NCI-H748 (cell line): ENCODE measurements around the gene RFX3.

Source experiments
- DNase-seq: peaks from one replicate; lab custom pipeline; 2025; ENCODE audit not compliant: unreplicated experiment; lab: John Stamatoyannopoulos, UW

RFX3 gene

GRCh38 chr9:3478549-3478953 lies 47.2 kb downstream of the RFX3 start:
- DNase-seq = no peak

DNA sequence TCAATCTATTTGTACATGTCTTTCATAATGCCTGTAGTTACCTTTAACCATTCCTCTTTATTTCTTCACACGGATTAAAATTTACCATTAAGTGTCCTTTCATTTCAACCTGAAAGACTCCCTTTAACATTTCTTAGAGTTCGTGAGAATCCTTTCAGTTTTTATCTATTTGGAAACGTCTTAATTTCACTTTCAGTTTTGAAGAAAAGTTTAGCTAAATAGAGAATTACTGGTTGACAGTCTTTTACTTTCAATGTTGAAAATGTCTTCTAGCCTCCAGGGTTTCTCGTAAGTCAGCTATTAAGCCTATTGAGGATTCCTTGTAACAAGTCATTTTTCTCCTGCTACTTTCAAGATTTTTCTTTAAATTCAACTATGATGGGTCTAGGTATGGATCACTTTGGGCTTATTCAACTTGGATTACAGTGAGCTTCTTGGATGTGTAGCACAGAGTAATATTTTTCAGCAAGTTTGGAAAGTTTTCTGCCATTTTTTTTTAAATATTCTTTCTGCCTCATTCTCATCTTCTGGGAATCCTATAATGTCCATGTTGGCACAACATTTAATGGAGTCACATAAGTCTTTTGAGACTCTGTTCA lies 48.5 kb downstream of the RFX3 start:
- no peak for DNase-seq

DNA sequence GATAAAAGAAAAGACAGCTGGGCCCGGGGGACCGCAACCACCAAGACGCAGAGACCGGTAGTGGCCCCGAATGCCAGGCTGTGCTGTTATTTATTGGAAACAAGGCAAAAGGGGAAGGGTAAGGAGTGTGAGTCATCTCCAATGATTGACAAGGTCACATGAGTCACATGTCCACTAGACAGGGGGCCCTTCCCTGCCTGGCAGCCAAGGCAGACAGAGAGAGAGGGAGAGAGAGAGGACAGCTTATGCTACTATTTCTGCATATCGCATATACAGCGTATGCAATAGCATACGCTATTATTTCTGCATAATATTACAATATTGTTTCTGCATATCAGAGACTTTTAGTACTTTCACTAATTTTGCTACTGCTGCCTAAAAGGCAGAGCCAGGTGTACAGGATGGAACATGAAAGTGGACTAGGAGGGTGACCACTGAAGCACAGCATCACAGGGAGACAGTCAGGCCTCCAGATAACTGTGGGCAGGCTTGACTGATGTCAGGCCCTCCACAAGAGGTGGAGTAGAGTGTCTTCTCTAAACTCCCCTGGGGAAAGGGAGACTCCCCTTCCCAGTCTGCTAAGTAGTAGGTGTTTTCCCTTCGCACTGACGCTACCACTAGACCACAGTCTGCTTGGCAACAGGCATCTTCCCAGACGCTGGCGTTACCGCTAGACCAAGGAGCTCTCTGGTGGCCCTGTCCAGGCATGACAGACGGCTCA lies 50.3 kb downstream of the RFX3 start:
- DNase-seq = no peak

- no peak for DNase-seq
Observed at GRCh38 chr9:3474821-3475220, 51.0 kb downstream of the RFX3 start.

GRCh38 chr9:3473405-3473804 lies 52.4 kb downstream of the RFX3 start:
- DNase-seq = no peak

GRCh38 chr9:3471883-3472282 lies 53.9 kb downstream of the RFX3 start:
- no peak for DNase-seq

DNA sequence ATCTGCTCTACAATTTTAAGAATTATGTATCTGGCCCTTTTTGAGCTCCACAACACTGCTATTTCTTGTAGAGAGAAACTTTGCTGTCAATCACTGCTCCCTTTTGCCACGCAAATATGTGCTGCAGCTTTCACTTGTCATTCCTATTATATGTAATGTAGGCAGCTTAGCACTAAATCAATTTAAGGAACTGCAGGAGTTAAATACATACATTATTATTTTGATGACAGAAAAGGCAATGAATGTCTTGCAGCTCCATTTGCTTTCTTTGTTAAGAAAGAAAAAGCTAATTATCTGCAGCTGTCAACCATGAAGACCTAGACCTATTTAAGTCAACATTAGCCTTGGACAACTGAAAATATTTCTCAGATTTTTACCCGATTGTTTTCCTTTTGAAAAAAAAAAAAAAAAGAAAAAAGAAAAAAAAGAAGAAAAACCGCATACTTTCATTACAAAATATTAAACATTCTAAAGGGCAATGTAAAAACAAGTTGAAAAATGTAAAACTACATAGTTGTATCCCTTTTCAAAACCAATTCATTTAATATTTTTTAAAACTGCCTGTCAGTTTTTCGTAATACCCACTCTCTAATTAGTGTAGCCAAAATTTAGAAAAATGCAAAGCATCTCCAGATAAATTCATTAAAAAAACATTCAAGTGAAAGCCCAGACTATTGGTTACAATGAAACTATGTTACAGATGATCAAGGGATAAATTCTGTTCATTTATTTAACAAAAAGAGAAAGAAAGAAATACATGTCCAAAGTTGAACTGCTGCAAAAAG lies 57.2 kb downstream of the RFX3 start:
- DNase-seq = peak; percentile 86

DNA sequence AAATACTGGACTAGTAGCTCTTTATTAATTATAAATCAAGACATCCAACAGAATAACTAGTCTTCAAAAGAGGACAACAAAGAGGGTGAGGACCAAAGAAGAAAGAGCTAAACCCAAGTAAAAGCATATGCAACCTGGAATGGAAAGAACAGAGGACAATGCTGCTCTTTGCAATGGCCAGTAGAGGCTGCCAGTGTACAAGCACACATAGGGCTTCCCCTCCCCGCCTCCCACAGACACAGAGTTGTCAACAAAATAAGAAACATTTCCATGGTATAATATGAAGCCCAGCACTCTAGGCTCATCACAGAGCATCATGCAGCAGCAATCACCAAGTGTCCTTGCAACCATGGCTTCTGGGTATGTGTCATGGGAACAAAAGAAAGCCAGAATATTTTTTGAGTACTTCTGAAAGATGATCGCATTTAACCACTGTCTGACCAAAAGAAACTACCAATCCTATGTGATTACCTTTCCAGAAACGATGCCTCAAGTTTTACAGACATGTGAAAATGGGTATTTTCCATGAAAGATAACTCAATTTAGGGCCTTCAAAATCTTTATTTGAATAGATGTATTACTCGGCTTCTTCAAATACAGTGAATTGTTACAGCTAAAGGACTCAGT lies 58.1 kb downstream of the RFX3 start:
- peak; percentile 84 for DNase-seq

DNA sequence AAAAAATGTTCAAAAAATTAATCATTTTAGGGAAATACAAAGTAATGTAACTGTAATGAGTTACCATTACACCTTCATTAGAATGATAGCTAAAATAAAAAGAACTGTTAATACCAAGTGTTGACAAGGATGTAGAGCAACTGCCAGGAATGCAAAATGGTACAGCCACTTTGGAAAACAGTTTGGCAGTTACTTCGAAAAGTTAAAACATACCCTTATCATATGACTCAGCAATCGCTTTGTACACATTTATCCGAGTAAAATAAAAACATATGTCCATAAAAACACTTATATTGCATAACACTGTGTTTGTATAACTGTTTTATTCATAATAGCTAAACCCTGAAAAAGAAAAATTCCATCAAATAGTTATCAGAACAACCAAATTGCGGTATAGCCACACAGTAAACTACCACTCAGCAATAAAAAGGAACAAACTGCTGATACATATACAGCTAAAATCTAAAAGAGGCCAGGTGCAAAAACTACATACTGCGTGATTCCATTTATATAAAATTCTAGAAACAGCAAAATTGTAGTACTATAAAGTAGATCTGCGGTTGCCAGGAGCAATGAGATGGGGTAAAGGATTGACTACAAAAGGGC lies 61.7 kb downstream of the RFX3 start:
- DNase-seq = no peak

- peak; percentile 78 for DNase-seq
Observed at GRCh38 chr9:3458806-3459475, 66.9 kb downstream of the RFX3 start.

DNA sequence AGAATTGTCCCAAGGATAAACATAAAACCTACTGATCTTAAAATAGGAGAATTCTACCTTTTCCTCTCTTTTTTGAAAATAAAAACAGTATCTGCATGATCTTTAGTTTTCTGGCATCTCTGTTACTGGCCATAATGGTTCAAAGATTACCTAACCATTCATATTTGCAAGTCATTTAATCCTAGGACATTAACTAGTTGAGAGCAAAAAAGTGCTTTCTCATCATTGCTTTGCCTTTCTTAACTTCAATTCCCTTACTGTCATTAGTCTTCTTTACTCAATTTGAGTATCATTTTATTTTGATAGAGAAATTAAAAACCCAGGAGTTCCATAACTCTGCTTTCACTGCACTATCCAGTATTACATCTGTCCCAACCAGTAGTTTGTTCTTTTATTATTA lies 68.6 kb downstream of the RFX3 start:
- no peak for DNase-seq

DNA sequence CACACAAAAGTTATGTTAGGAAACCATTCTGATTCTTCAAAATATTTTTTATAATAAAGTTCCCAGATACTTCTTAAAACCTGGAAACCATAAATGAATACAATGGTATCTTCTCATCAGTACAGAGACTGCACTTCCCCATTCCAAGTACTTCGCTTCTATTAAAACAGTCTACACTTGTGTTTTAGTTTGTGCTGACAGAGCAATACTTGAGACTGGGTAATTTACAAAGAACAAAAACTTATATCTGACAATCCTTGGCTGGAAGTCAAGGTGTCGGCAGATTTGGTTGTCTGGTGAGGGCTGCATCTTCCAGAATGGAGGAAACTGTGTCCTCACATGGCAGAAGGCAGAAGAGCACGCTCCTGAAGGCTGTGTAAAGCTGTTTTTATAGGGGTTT lies 70.1 kb downstream of the RFX3 start:
- DNase-seq = no peak

GRCh38 chr9:3455094-3455493 lies 70.7 kb downstream of the RFX3 start:
- DNase-seq = no peak

GRCh38 chr9:3451956-3452355 lies 73.8 kb downstream of the RFX3 start:
- DNase-seq = no peak

GRCh38 chr9:3447788-3448187 lies 78.0 kb downstream of the RFX3 start:
- no peak for DNase-seq

DNA sequence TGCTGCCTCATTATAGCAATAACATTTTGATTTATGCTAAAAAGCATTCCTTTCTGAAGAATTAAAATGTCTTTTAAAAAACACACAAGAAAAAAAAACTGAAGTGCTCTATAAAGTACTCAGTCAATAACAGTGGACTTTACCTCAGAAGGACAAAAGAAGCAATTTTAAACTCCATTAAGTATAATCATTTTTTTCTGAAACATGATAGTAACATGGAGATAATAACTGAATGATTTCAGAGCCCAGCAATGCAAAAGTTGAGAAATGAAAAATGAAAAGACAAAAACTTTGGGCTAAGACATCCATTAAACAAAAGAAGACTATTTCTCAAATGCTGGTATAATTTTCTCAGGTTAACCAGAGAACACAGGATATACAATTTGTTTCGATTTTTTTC lies 78.7 kb downstream of the RFX3 start:
- DNase-seq = no peak

- no peak for DNase-seq
Observed at GRCh38 chr9:3446313-3446712, 79.5 kb downstream of the RFX3 start.

DNA sequence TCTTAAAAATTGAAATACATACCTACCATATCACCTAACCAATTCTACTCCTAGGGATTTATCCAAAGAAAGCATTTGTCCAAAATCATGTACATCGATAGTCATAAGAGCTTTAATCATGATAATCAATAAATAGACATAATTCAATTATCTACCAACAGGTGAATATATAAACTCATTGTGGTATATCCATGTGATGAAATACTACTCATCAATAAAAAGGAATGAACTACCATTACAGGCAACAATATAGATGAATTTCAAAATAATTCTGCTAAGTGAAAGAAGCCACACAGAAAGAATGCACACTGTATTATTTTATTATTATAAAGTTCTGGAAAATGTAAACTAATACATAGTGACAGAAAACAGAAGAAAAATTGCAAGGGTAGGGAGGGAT lies 81.8 kb downstream of the RFX3 start:
- DNase-seq = no peak

DNA sequence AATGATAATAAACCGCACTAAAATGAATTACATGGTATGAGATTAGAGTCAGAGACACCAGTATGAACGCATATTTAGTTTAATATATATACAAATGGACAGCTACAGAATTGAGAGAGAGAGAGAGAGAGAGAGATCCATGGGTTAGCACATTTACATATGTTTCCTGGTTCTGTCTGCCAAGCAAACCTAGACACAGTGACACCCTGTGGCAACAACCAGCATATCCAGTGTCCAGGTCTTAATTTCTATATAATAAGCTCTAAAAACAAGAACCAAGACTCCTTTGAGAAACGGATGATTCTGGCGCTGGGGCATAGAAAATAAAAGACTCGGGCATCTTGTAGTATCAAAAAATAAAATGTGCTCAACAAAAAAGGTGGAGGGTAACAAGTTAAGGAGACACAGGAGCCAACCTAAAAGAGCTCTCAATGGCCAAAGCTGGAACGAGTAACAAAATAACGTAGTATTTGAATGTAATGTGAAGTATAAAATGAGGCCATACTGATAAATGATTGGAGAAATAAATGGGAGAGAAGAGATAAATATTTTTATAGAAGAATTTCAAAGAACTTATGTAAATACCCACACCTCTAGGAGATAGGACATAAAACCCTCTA lies 84.5 kb downstream of the RFX3 start:
- peak; percentile 69 for DNase-seq
